ACC112 (cell line): Measurements from ENCODE around the gene TXLNG.
"Not testable (repeated sequence)": the region's sequence is repeated elsewhere in the genome, so short reads cannot be mapped to it uniquely, and the experiment has no call there.

Experiments
- H2AFZ ChIP-seq: fragments of 200-600 bp; sonication (generic); one replicate; pipeline ENCODE4 v1.6.0; 2017; ENCODE audit warnings: antibody characterized with exemption, low read length; ENCODE audit not compliant: unreplicated experiment
- H3K27ac ChIP-seq: fragments of 200-600 bp; sonication (generic); 2 replicates; pipeline ENCODE4 v1.5.1; 2014; ENCODE audit warnings: low read depth, mild to moderate bottlenecking, antibody characterized with exemption, low read length, moderate library complexity
- H3K27me3 ChIP-seq: fragments of 200-600 bp; sonication (generic); 2 replicates; pipeline ENCODE4 v1.6.1; 2014; ENCODE audit warnings: mild to moderate bottlenecking, antibody characterized with exemption, low read length, moderate library complexity, mixed read lengths; ENCODE audit not compliant: insufficient read depth
- H3K36me3 ChIP-seq: fragments of 200-600 bp; sonication (generic); 2 replicates; pipeline ENCODE4 v1.6.1; 2016; ENCODE audit warnings: mild to moderate bottlenecking, antibody characterized with exemption, low read length, moderate library complexity, mixed read lengths; ENCODE audit not compliant: insufficient read depth
- H3K4me1 ChIP-seq: fragments of 200-600 bp; sonication (generic); one replicate; pipeline ENCODE4 v1.6.1; 2016; ENCODE audit warnings: low read length, mixed read lengths; ENCODE audit not compliant: insufficient read depth, unreplicated experiment, control insufficient read depth
- H3K4me3 ChIP-seq: fragments of 200-600 bp; sonication (generic); 2 replicates; pipeline ENCODE4 v1.5.1; 2014; ENCODE audit warnings: mild to moderate bottlenecking, low read depth, low read length
- H3K79me2 ChIP-seq: fragments of 200-600 bp; sonication (generic); one replicate; pipeline ENCODE4 v1.6.0; 2016; ENCODE audit warnings: low read length; ENCODE audit not compliant: control insufficient read depth, unreplicated experiment, insufficient read depth

Gene TXLNG

GRCh38 chrX:16786139-16786790 is at the start of gene TXLNG:
Gene TXLNG, plus strand, starts transcription at chrX:16786466. Its CDS starts 22 bp downstream, at chrX:16786488.
- peaks cover 44% of the 10 kb centered on the region for H3K79me2 ChIP-seq
- H3K4me3 ChIP-seq: peak within 1 kb of the TSS; percentile 94
- peaks cover 11% of the 10 kb centered on the region for H3K4me1 ChIP-seq
- H3K27ac ChIP-seq: peak within 1 kb of the TSS; percentile 79
- H3K27me3 ChIP-seq: no peaks in the 10 kb centered on the region
- H3K36me3 ChIP-seq: no peaks in the 10 kb centered on the region
- H2AFZ ChIP-seq: peak within 1 kb of the TSS; percentile 95

GRCh38 chrX:16737024-16737423 is 49.2 kb upstream of the TXLNG start:
- Histone ChIP-seq H2AFZ (no peak overlapping the region), H3K79me2 (peaks cover 6% of the 10 kb centered on the region), H3K36me3 (peaks cover 4% of the 10 kb centered on the region; the same call in 1 of the 2 replicates), H3K4me1 (no peaks in the 10 kb centered on the region), H3K27me3 (no peaks in the 10 kb centered on the region), H3K27ac (no peak overlapping the region), H3K4me3 (no peak overlapping the region)

GRCh38 chrX:16739574-16739973 is 46.7 kb upstream of the TXLNG start:
- Histone ChIP-seq H3K4me3 (no peak overlapping the region), H2AFZ (no peak overlapping the region), H3K4me1 (peaks cover 7% of the 10 kb centered on the region), H3K27me3 (no peaks in the 10 kb centered on the region), H3K79me2 (no peaks in the 10 kb centered on the region), H3K27ac (no peak overlapping the region), H3K36me3 (peaks cover 4% of the 10 kb centered on the region)

GRCh38 chrX:16743604-16744325 is 42.5 kb upstream of the TXLNG start:
- Histone ChIP-seq H3K4me1 (peaks cover 7% of the 10 kb centered on the region), H3K79me2 (no peaks in the 10 kb centered on the region), H3K4me3 (no peak overlapping the region), H3K36me3 (peaks cover 10% of the 10 kb centered on the region), H3K27me3 (no peaks in the 10 kb centered on the region), H3K27ac (peak overlapping the region; percentile 80), H2AFZ (no peak overlapping the region)

GRCh38 chrX:16745102-16745501 is 41.2 kb upstream of the TXLNG start:
- Histone ChIP-seq H3K27ac (no peak overlapping the region), H3K4me3 (no peak overlapping the region), H3K36me3 (peaks cover 10% of the 10 kb centered on the region), H3K27me3 (no peaks in the 10 kb centered on the region), H2AFZ (no peak overlapping the region), H3K79me2 (no peaks in the 10 kb centered on the region), H3K4me1 (peaks cover 7% of the 10 kb centered on the region)

GRCh38 chrX:16745659-16746058 is 40.6 kb upstream of the TXLNG start:
- no peak overlapping the region for H3K4me3 ChIP-seq

GRCh38 chrX:16748425-16748824 is 37.8 kb upstream of the TXLNG start:
- Histone ChIP-seq H3K79me2 (no peaks in the 10 kb centered on the region), H3K27me3 (no peaks in the 10 kb centered on the region), H3K27ac (no peak overlapping the region), H3K4me3 (no peak overlapping the region), H3K4me1 (peaks cover 7% of the 10 kb centered on the region), H3K36me3 (peaks cover 10% of the 10 kb centered on the region; the same call in 1 of the 2 replicates), H2AFZ (no peak overlapping the region)

More at GRCh38 chrX:16745659-16746058, 40.6 kb upstream of the TXLNG start:
- Histone ChIP-seq H3K4me1 (peaks cover 7% of the 10 kb centered on the region), H3K27me3 (no peaks in the 10 kb centered on the region), H3K27ac (no peak overlapping the region), H2AFZ (no peak overlapping the region), H3K79me2 (no peaks in the 10 kb centered on the region), H3K36me3 (peaks cover 10% of the 10 kb centered on the region)

GRCh38 chrX:16750136-16750535 is 36.1 kb upstream of the TXLNG start:
- Histone ChIP-seq H3K36me3 (peaks cover 10% of the 10 kb centered on the region; the same call in 1 of the 2 replicates), H2AFZ (no peak overlapping the region)

GRCh38 chrX:16754019-16754418 is 32.2 kb upstream of the TXLNG start:
- Histone ChIP-seq H2AFZ (no peak overlapping the region), H3K4me1 (no peaks in the 10 kb centered on the region), H3K27me3 (no peaks in the 10 kb centered on the region), H3K79me2 (no peaks in the 10 kb centered on the region), H3K4me3 (no peak overlapping the region), H3K36me3 (no peaks in the 10 kb centered on the region), H3K27ac (no peak overlapping the region)

More at GRCh38 chrX:16750136-16750535, 36.1 kb upstream of the TXLNG start:
- Histone ChIP-seq H3K4me3 (no peak overlapping the region), H3K79me2 (no peaks in the 10 kb centered on the region), H3K27ac (no peak overlapping the region), H3K4me1 (no peaks in the 10 kb centered on the region), H3K27me3 (no peaks in the 10 kb centered on the region)

GRCh38 chrX:16756724-16757123 is 29.5 kb upstream of the TXLNG start:
- no peak overlapping the region for H2AFZ ChIP-seq
- peaks cover 4% of the 10 kb centered on the region; the same call in 1 of the 2 replicates for H3K36me3 ChIP-seq
- no peaks in the 10 kb centered on the region for H3K4me1 ChIP-seq
- no peaks in the 10 kb centered on the region for H3K79me2 ChIP-seq
- no peak overlapping the region for H3K4me3 ChIP-seq
- H3K27ac ChIP-seq: no peak overlapping the region
- H3K27me3 ChIP-seq: no peaks in the 10 kb centered on the region

- H3K4me1 ChIP-seq, H3K36me3 ChIP-seq, H3K27me3 ChIP-seq, H3K27ac ChIP-seq, H3K4me3 ChIP-seq, H3K79me2 ChIP-seq, H2AFZ ChIP-seq: not testable (repeated sequence)
Measured at GRCh38 chrX:16761500-16761899, 24.8 kb upstream of the TXLNG start.
